K562 (cell line): ENCODE measurements around the gene MAP7D1. TPM values are rescaled to one million over a fixed set of nuclear protein-coding genes. Genes with fewer than 3 reads are reported as not detected.

ENCODE experiments used
- ESRRB ChIP-seq: fragments of 250-450 bp; sonication (Bioruptor Pico); IDR thresholded peaks from 2 replicates; pipeline ENCODE4 v1.5.0; 2020; ENCODE audit warnings: mild to moderate bottlenecking, moderate library complexity, borderline replicate concordance
- FOXJ3 ChIP-seq: sonication (generic); formaldehyde crosslinking; IDR thresholded peaks from 2 replicates; pipeline ENCODE4 v1.4.0; 2020; ENCODE audit warnings: mild to moderate bottlenecking, missing genetic modification reagents
- NCOR1 ChIP-seq: fragments of 450-650 bp; IDR thresholded peaks from 2 replicates; pipeline ENCODE4 v1.6.1; 2016; ENCODE audit warnings: mild to moderate bottlenecking, moderate library complexity
- SRSF1 ChIP-seq: fragments of 200-400 bp; formaldehyde crosslinking; IDR thresholded peaks from 2 replicates; pipeline ENCODE4 v1.6.1; 2017; ENCODE audit warnings: mild to moderate bottlenecking, low read depth, low read length, moderate library complexity
- ZNF12 ChIP-seq: sonication (generic); formaldehyde crosslinking; IDR thresholded peaks from 2 replicates; pipeline ENCODE4 v1.4.0; 2020; ENCODE audit warnings: mild to moderate bottlenecking, missing genetic modification reagents
- ZNF175 ChIP-seq: fragments of 200-800 bp; sonication (Bioruptor generic); IDR thresholded peaks from 2 replicates; pipeline ENCODE4 v1.6.1; 2016; ENCODE audit warnings: low read depth, mild to moderate bottlenecking, missing genetic modification characterization, missing compliant biosample characterization
- ZNF408 ChIP-seq: fragments of 250-450 bp; sonication (Bioruptor Pico); IDR thresholded peaks from 2 replicates; pipeline ENCODE4 v1.4.0; 2020; ENCODE audit warnings: low read depth, mild to moderate bottlenecking, moderate library complexity
- ZNF445 ChIP-seq: fragments of 250-450 bp; sonication (Bioruptor Pico); IDR thresholded peaks from 2 replicates; pipeline ENCODE4 v1.4.0; 2020; ENCODE audit warnings: low read depth, mild to moderate bottlenecking, moderate library complexity
- ZNF561 ChIP-seq: fragments of 450-650 bp; formaldehyde crosslinking; conservative IDR thresholded peaks from 2 replicates; pipeline ENCODE4 v1.4.0; 2020; ENCODE audit warnings: mild to moderate bottlenecking, moderate library complexity
- ZNF764 ChIP-seq: fragments of 250-450 bp; sonication (Bioruptor Pico); IDR thresholded peaks from 2 replicates; pipeline ENCODE4 v1.4.0; 2020; ENCODE audit warnings: low read depth, mild to moderate bottlenecking, moderate library complexity
- polyA plus RNA-seq, 8 experiments: library from polyadenylated mRNA; depleted of rRNA in 4 of 8; stranded (reverse) in 5 of 8; unstranded in 3 of 8; fragments of >200 nt; fragmentation: Nextera tagmentation in 2 of 8; fragmentation: Illumina TruSeq in 1 of 8; extraction: Ambion mirVana in 2 of 8; extraction: Trizol in 1 of 8; gene quantifications; 2 replicates each; pipeline versions ENCODE4 v1.2.1 to v1.2.3, GENCODE V29; 2011 to 2014; ENCODE audit warnings: inconsistent platforms in 1 of 8, missing spikeins in 1 of 8
- total RNA-seq, 7 experiments: library from RNA; depleted of rRNA in 6 of 7; stranded (reverse); fragments of >200 nt in 6 of 7; fragmentation: Illumina TruSeq in 2 of 7; extraction: Trizol in 2 of 7; gene quantifications; 2 replicates each; pipeline versions ENCODE4 v1.2.1 to v1.2.3, GENCODE V29; 2011 to 2021; ENCODE audit warnings: low replicate concordance in 1 of 7
- TF ChIP-seq, protein P1 (sequence below): fragments of 200-600 bp; sonication (generic); IDR thresholded peaks from one replicate; pipeline ENCODE4 v1.6.1; 2012; ENCODE audit warnings: mild to moderate bottlenecking, low read depth, low read length, inconsistent platforms
- TF ChIP-seq, protein P2 (sequence below), 2 experiments: IDR thresholded peaks in 1 of 2; conservative IDR thresholded peaks in 1 of 2; 2 replicates each; pipeline ENCODE4 v1.6.1; 2016; ENCODE audit warnings: low read depth in 2 of 2, mild to moderate bottlenecking in 1 of 2, missing compliant biosample characterization in 1 of 2, missing genetic modification characterization in 1 of 2, moderate library complexity in 1 of 2
- TF ChIP-seq, protein P3 (sequence below): fragments of 250-450 bp; sonication (Bioruptor Pico); IDR thresholded peaks from 2 replicates; pipeline ENCODE4 v1.8.0; 2022; ENCODE audit warnings: moderate library complexity, mild to moderate bottlenecking, inconsistent platforms

Gene MAP7D1
- total and polyA plus RNA-seq, 9 of the 15 experiments (the other 6 are each of a cell fraction or from before 2014, with no cell fraction given) = 3.6 to 108 (median 34.5) TPM

GRCh38 chr1:36223381-36223995 lies 67.5 kb downstream of the MAP7D1 start (continued):
- TF ChIP-seq, protein P1, sequence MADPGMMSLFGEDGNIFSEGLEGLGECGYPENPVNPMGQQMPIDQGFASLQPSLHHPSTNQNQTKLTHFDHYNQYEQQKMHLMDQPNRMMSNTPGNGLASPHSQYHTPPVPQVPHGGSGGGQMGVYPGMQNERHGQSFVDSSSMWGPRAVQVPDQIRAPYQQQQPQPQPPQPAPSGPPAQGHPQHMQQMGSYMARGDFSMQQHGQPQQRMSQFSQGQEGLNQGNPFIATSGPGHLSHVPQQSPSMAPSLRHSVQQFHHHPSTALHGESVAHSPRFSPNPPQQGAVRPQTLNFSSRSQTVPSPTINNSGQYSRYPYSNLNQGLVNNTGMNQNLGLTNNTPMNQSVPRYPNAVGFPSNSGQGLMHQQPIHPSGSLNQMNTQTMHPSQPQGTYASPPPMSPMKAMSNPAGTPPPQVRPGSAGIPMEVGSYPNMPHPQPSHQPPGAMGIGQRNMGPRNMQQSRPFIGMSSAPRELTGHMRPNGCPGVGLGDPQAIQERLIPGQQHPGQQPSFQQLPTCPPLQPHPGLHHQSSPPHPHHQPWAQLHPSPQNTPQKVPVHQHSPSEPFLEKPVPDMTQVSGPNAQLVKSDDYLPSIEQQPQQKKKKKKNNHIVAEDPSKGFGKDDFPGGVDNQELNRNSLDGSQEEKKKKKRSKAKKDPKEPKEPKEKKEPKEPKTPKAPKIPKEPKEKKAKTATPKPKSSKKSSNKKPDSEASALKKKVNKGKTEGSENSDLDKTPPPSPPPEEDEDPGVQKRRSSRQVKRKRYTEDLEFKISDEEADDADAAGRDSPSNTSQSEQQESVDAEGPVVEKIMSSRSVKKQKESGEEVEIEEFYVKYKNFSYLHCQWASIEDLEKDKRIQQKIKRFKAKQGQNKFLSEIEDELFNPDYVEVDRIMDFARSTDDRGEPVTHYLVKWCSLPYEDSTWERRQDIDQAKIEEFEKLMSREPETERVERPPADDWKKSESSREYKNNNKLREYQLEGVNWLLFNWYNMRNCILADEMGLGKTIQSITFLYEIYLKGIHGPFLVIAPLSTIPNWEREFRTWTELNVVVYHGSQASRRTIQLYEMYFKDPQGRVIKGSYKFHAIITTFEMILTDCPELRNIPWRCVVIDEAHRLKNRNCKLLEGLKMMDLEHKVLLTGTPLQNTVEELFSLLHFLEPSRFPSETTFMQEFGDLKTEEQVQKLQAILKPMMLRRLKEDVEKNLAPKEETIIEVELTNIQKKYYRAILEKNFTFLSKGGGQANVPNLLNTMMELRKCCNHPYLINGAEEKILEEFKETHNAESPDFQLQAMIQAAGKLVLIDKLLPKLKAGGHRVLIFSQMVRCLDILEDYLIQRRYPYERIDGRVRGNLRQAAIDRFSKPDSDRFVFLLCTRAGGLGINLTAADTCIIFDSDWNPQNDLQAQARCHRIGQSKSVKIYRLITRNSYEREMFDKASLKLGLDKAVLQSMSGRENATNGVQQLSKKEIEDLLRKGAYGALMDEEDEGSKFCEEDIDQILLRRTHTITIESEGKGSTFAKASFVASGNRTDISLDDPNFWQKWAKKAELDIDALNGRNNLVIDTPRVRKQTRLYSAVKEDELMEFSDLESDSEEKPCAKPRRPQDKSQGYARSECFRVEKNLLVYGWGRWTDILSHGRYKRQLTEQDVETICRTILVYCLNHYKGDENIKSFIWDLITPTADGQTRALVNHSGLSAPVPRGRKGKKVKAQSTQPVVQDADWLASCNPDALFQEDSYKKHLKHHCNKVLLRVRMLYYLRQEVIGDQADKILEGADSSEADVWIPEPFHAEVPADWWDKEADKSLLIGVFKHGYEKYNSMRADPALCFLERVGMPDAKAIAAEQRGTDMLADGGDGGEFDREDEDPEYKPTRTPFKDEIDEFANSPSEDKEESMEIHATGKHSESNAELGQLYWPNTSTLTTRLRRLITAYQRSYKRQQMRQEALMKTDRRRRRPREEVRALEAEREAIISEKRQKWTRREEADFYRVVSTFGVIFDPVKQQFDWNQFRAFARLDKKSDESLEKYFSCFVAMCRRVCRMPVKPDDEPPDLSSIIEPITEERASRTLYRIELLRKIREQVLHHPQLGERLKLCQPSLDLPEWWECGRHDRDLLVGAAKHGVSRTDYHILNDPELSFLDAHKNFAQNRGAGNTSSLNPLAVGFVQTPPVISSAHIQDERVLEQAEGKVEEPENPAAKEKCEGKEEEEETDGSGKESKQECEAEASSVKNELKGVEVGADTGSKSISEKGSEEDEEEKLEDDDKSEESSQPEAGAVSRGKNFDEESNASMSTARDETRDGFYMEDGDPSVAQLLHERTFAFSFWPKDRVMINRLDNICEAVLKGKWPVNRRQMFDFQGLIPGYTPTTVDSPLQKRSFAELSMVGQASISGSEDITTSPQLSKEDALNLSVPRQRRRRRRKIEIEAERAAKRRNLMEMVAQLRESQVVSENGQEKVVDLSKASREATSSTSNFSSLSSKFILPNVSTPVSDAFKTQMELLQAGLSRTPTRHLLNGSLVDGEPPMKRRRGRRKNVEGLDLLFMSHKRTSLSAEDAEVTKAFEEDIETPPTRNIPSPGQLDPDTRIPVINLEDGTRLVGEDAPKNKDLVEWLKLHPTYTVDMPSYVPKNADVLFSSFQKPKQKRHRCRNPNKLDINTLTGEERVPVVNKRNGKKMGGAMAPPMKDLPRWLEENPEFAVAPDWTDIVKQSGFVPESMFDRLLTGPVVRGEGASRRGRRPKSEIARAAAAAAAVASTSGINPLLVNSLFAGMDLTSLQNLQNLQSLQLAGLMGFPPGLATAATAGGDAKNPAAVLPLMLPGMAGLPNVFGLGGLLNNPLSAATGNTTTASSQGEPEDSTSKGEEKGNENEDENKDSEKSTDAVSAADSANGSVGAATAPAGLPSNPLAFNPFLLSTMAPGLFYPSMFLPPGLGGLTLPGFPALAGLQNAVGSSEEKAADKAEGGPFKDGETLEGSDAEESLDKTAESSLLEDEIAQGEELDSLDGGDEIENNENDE = no peak
- TF ChIP-seq FOXJ3 (CRISPR knock-in tag) (no peak), NCOR1 (no peak), ZNF445 (CRISPR knock-in tag) (0 out of 2 replicates have a peak, but pooled peaks have one; percentile 56), SRSF1 (no peak), ZNF408 (CRISPR knock-in tag) (no peak), ESRRB (CRISPR knock-in tag) (no peak), ZNF12 (no peak), ZNF764 (CRISPR knock-in tag) (no peak), ZNF175 (CRISPR knock-in tag) (no peak; the same call in 1 of the 2 replicates), ZNF561 (CRISPR knock-in tag) (no peak)
- TF ChIP-seq, protein P2, sequence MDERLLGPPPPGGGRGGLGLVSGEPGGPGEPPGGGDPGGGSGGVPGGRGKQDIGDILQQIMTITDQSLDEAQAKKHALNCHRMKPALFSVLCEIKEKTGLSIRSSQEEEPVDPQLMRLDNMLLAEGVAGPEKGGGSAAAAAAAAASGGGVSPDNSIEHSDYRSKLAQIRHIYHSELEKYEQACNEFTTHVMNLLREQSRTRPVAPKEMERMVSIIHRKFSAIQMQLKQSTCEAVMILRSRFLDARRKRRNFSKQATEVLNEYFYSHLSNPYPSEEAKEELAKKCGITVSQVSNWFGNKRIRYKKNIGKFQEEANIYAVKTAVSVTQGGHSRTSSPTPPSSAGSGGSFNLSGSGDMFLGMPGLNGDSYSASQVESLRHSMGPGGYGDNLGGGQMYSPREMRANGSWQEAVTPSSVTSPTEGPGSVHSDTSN (CRISPR knock-in tag; IDR thresholded peaks at IDR 0.05; ENCODE audit: low read depth) = no peak
- TF ChIP-seq, protein P2 (tag; conservative IDR thresholded peaks at IDR 0.05; ENCODE audit: low read depth) = no peak
- TF ChIP-seq, protein P3, sequence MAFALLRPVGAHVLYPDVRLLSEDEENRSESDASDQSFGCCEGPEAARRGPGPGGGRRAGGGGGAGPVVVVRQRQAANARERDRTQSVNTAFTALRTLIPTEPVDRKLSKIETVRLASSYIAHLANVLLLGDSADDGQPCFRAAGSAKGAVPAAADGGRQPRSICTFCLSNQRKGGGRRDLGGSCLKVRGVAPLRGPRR (CRISPR knock-in tag) = 0 out of 2 replicates have a peak, but pooled peaks have one; percentile 56
